GM19351 (cell line): ENCODE measurements around the gene BTAF1.

Experiments used
- ATAC-seq: cut with Tn5 transposase; IDR thresholded peaks from one replicate; pipeline ENCODE4 v1.9.1; 2021; ENCODE audit warnings: mild to moderate bottlenecking, moderate library complexity; ENCODE audit not compliant: unreplicated experiment

BTAF1 gene

GRCh38 chr10:92042541-92042940 lies 119.0 kb downstream of the BTAF1 start:
- no peak for ATAC-seq

- no peak for ATAC-seq
Observed at GRCh38 chr10:92045641-92046106, 122.1 kb downstream of the BTAF1 start.

GRCh38 chr10:92047215-92047614 lies 123.6 kb downstream of the BTAF1 start:
- ATAC-seq, result no peak

- ATAC-seq, result no peak
Observed at GRCh38 chr10:92052088-92052487, 128.5 kb downstream of the BTAF1 start.

- no peak for ATAC-seq
Observed at GRCh38 chr10:92052741-92053140, 129.2 kb downstream of the BTAF1 start.

- ATAC-seq, result no peak
Observed at GRCh38 chr10:92054807-92055206, 131.2 kb downstream of the BTAF1 start.

- ATAC-seq, result no peak
Observed at GRCh38 chr10:92062273-92062672, 138.7 kb downstream of the BTAF1 start.

- no peak for ATAC-seq
Observed at GRCh38 chr10:92064506-92064905, 140.9 kb downstream of the BTAF1 start.

- no peak for ATAC-seq
Observed at GRCh38 chr10:92066386-92066785, 142.8 kb downstream of the BTAF1 start.

GRCh38 chr10:92068900-92069299 lies 145.3 kb downstream of the BTAF1 start:
- no peak for ATAC-seq

- no peak for ATAC-seq
Observed at GRCh38 chr10:92074126-92074887, 150.7 kb downstream of the BTAF1 start.

- ATAC-seq, result no peak
Observed at GRCh38 chr10:92075829-92076228, 152.3 kb downstream of the BTAF1 start.

- no peak for ATAC-seq
Observed at GRCh38 chr10:92076722-92077121, 153.2 kb downstream of the BTAF1 start.

- ATAC-seq, result no peak
Observed at GRCh38 chr10:92079003-92079402, 155.4 kb downstream of the BTAF1 start.
